Right atrium auricular region (tissue), 2 donors: ENCODE data around the gene FAM234B. TPM values are rescaled to one million over a fixed set of nuclear protein-coding genes. Genes with fewer than 3 reads are reported as not detected.
"Not testable (repeated sequence)": the region's sequence is repeated elsewhere in the genome, so short reads cannot be mapped to it uniquely, and the experiment has no call there.

Source experiments
- DNase-seq: peaks from one replicate; pipeline ENCODE4 v3.0.0-alpha.2; 2019; ENCODE audit warnings: low spot score
- H3K27ac ChIP-seq, 2 donors: fragments of 200-600 bp; sonication (generic); 1 replicate in 1 of 2; 2 replicates in 1 of 2; pipeline ENCODE4 v1.5.1; 2016 to 2019
- H3K27me3 ChIP-seq, 2 donors: fragments of 200-600 bp; sonication (generic); one replicate each; pipeline versions ENCODE4 v1.5.1 to v1.6.0; 2017 to 2019
- H3K36me3 ChIP-seq: fragments of 200-600 bp; sonication (generic); one replicate; pipeline ENCODE4 v1.5.1; 2016
- H3K4me1 ChIP-seq, 2 donors: fragments of 200-600 bp; sonication (generic); one replicate each; pipeline versions ENCODE4 v1.5.1 to v1.6.0; 2017 to 2019
- H3K4me3 ChIP-seq, 2 donors: fragments of 200-600 bp; sonication (generic); 1 replicate in 1 of 2; 2 replicates in 1 of 2; pipeline ENCODE4 v1.5.1; 2017 to 2019; ENCODE audit warnings: mild to moderate bottlenecking in 1 of 2, moderate library complexity in 1 of 2
- H3K9me3 ChIP-seq, 2 donors: fragments of 200-600 bp; sonication (generic); one replicate each; pipeline ENCODE4 v1.5.1; 2019
- total RNA-seq, 2 donors: library from RNA; depleted of rRNA; stranded (reverse); fragments of >200 nt; gene quantifications; one replicate each; pipeline ENCODE4 v1.1.0, GENCODE V29; 2016
- TF ChIP-seq, protein P1 (sequence below), 2 donors: fragments of 200-600 bp; sonication (generic); IDR thresholded peaks; one replicate each; pipeline ENCODE4 v1.5.1; 2019; ENCODE audit warnings: antibody characterized with exemption in 2 of 2

FAM234B gene
- total RNA-seq, 2 donors from 2014 or later = 1.7 to 4.6 TPM

DNA sequence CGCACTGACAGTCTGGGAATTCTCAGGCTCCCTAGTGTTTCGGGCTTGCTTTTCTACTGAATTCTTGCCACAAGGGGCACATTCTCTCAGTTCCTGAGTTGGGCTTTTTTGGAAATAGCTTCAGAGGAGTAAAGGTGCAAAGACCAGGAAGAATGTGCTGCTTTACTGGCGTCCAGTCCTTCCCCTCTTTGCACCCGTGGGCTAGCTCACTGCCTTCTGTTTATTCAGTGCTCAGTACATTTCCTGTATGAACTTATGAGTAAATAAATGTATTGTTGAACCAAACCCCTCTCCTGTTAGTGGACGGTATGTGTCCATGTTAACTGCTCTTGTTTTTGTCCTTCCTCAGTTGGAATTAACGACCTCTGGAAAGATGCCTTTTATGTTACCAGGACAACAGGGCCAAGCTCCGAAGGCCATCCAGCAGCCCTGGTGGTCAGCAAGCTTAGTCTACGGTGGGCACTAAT is 35.3 kb downstream of the FAM234B start:
- Histone ChIP-seq H3K27me3 (no peaks in the 10 kb centered on the region), H3K4me3 (no peak overlapping the region), H3K4me1 (no peaks in the 10 kb centered on the region), H3K36me3 (peaks cover 18% of the 10 kb centered on the region), H3K9me3 (no peaks in the 10 kb centered on the region), H3K27ac (no peak overlapping the region)
- no peak for DNase-seq
- TF ChIP-seq, protein P1, sequence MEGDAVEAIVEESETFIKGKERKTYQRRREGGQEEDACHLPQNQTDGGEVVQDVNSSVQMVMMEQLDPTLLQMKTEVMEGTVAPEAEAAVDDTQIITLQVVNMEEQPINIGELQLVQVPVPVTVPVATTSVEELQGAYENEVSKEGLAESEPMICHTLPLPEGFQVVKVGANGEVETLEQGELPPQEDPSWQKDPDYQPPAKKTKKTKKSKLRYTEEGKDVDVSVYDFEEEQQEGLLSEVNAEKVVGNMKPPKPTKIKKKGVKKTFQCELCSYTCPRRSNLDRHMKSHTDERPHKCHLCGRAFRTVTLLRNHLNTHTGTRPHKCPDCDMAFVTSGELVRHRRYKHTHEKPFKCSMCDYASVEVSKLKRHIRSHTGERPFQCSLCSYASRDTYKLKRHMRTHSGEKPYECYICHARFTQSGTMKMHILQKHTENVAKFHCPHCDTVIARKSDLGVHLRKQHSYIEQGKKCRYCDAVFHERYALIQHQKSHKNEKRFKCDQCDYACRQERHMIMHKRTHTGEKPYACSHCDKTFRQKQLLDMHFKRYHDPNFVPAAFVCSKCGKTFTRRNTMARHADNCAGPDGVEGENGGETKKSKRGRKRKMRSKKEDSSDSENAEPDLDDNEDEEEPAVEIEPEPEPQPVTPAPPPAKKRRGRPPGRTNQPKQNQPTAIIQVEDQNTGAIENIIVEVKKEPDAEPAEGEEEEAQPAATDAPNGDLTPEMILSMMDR (IDR thresholded peaks at IDR 0.05) = no peak

DNA sequence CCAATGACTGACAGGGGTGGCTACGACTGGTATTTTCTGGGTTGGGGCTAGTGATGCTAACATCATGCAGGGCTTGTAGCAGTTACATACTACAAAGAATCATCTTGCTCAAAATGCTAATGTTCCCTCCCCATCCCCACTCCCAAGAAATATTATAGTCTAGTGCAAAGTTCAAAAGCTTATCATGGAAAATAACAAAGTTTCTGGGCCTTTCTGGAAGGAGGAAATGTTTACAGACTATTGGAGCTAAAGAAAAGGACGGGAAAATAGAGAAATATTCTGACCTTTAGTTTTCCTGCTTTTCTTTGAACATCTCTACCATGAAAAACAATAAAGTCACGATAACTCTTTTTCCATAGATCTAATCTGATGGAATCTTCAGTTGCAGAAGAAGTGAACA is 36.1 kb downstream of the FAM234B start:
- DNase-seq = no peak
- Histone ChIP-seq H3K27ac (no peak overlapping the region), H3K4me1 (no peaks in the 10 kb centered on the region), H3K36me3 (peaks cover 18% of the 10 kb centered on the region), H3K27me3 (no peaks in the 10 kb centered on the region), H3K4me3 (no peak overlapping the region), H3K9me3 (no peaks in the 10 kb centered on the region)
- TF ChIP-seq, protein P1 (IDR thresholded peaks at IDR 0.05) = no peak

DNA sequence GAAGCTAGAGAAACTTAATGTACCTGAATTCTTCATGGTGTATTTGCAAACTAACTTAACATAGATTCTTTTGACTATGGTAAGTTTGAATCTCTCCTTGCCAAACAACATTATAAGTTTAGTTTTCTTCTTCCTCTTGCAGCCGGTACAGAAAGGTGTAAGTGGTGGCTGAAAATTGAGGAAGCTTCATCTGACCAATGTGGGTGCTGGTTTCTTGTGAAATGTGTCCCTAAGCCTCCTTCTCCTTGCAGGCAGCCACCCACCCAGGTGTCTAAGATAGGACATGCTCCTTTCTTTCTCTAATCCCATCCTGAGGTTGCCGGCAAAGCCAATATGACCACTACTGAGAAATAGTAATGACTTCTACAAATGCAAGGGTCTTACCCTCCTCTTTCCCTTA is 38.7 kb downstream of the FAM234B start:
- DNase-seq = no peak
- Histone ChIP-seq H3K27me3 (no peaks in the 10 kb centered on the region), H3K36me3 (peaks cover 10% of the 10 kb centered on the region)

DNA sequence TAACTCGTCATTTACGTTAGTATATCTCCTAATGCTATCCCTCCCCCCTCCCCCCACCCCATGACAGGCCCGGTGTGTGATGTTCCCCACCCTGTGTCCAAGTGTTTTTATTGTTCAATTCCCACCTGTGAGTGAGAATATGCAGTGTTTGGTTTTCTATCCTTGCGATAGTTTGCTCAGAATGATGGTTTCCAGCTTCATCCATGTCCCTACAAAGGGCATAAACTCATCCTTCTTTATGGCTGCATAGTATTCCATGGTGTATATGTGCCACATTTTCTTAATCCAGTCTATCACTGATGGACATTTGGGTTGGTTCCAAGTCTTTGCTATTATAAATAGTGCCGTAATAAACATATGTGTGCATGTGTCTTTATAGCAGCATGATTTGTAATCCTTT is 39.5 kb downstream of the FAM234B start:
- not testable (repeated sequence) for DNase-seq, H3K9me3 ChIP-seq, H3K27me3 ChIP-seq, H3K4me3 ChIP-seq, H3K36me3 ChIP-seq, H3K4me1 ChIP-seq, H3K27ac ChIP-seq

More for the DNA sequence above, 38.7 kb downstream of the FAM234B start:
- no peak overlapping the region for H3K4me3 ChIP-seq
- no peaks in the 10 kb centered on the region for H3K9me3 ChIP-seq
- no peak overlapping the region for H3K27ac ChIP-seq
- TF ChIP-seq, protein P1 (IDR thresholded peaks at IDR 0.05) = no peak
- no peaks in the 10 kb centered on the region for H3K4me1 ChIP-seq

DNA sequence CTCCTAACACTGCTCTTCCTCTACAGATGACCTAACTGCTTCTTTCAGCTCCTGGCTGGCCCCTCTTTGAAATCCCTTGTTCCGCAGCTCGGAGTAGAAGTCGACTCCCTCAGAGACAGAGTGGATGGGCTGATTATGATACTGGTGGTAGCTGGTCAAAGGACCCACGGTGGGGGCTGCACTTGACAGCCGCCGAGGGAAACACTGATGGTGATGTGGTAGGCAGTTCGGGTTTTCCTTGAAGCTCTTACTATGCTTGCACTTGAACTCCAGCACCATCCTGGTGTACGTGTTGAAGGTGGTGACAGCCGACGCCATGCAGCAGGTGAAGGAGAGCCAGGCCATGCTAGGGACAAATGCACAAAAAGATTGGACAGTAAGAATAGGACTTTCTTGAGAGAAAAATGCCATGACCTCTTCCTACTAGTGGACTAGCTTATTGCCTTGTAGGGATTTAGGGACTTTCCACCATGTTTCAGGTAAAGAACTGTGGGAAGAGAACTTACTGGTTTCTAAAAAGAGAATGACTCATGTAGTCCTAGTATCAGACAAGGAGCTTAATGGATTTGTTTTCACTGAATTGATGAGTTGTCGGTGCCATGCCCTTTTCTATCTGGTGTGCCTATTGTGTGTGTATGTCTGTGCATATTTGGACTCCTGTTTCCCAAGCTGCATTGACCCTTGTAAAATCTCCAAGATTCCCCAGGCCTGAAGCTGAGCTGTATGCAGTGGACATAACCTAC is 40.9 kb downstream of the FAM234B start:
- peaks cover 7% of the 10 kb centered on the region for H3K36me3 ChIP-seq
- no peaks in the 10 kb centered on the region for H3K4me1 ChIP-seq
- no peak overlapping the region for H3K27ac ChIP-seq
- no peaks in the 10 kb centered on the region for H3K27me3 ChIP-seq
- DNase-seq = no peak
- H3K9me3 ChIP-seq = no peaks in the 10 kb centered on the region
- no peak overlapping the region for H3K4me3 ChIP-seq
- TF ChIP-seq, protein P1 (IDR thresholded peaks at IDR 0.05) = no peak

DNA sequence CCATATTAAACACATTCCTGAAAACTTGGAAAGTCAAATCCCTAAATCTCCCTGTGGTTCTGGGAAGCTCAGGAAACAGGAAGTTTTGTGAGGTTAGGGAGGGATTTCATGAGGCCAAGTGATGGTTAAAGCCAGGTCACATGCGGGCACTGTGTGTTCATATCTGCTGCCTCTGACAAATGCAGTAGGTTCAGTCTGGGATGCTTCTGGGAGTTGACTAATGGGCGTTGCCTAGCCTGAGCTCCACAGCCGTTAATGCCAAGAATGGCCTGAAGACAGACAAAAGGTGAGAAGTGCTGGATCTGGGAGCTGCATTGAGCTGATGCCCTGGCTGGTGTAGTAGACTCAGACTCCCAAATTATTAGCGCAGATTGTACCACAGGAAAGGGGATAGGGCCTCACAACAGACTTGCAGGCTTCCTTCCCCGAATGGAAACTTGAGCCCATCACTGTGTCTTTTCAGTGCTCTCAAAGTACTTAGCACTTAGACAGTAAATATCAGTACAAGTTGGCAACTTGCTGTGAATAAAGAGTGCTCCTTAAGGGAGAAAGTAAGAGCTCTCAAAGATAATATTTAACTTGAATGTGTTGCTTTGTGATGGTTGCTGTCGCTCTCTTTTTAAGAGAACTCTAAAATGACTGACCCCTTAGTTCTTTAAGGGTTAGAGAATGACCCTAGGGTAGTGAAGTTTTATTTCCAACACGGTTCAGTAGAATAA is 41.9 kb downstream of the FAM234B start:
- H3K36me3 ChIP-seq = no peaks in the 10 kb centered on the region
- no peaks in the 10 kb centered on the region for H3K4me1 ChIP-seq
- H3K9me3 ChIP-seq = no peaks in the 10 kb centered on the region
- no peaks in the 10 kb centered on the region for H3K27me3 ChIP-seq
- no peak overlapping the region for H3K27ac ChIP-seq
- H3K4me3 ChIP-seq = no peak overlapping the region
- DNase-seq = no peak
- TF ChIP-seq, protein P1 (IDR thresholded peaks at IDR 0.05) = no peak
